NCI-H1930 (cell line): ENCODE measurements around the gene PRR15L.
"Not testable (repeated sequence)": the region's sequence is repeated elsewhere in the genome, so short reads cannot be mapped to it uniquely, and the experiment has no call there.

Source experiments
- DNase-seq, 2 experiments: peaks; one replicate each; lab custom pipeline; 2025; lab: John Stamatoyannopoulos, UW

Gene PRR15L

DNA sequence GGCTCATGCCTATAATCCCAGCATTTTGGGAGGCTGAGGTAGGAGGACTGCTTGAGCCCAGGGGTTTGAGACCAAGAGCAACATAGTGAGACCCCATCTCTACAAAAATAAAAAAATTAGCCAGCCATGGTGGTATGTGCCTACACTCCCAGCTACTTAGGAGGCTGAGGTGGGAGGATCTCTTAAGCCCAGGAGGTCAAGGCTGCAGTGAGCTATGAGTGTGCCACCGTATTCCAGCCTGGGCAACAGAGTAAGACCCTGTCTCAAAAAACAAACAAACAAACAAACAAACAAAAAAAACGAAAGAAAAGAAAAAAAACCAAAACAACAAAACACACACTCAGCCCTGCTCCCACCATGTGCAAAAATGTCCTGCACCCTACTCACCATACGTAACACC is 22.2 kb downstream of the PRR15L start:
- not testable (repeated sequence) for DNase-seq

DNA sequence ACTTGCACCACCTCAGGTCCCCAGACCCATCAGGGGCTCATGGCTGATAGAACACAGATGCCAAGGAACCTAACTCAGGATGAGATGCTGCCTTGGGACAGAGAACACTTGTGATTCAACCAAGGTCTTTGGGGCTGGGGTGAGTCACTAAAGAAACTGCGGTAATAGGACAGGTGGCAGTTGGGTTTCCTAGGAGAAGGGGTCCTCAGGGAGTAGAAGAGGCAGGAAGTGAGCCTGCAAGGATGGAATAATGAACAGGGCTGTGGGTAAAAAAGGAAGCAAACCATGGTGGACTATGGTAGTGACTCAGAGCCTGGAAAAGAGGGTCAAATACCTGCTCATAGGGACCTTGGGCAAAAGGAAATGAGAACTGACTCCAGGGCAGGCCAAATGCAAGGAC is 22.8 kb downstream of the PRR15L start:
- DNase-seq, result no peak

DNA sequence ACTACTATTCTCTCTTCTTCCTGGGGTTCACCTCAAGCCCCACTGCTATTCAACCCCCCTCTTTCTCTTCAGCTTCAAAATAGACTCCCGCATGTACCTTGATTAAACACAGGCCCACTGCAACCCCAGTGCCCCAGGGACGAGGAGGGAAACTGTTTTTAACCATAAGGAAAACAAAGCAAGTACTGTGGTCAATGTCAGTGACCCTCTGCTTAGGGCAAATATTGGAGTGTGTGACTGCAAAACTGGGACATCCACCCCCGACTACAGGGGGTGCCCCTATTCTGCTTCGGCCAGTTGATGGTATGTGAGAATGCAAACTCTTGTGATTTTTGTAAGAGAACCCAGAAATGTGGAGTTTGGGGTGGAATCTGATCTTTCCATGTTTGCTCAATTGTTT is 25.8 kb downstream of the PRR15L start:
- no peak for DNase-seq

DNA sequence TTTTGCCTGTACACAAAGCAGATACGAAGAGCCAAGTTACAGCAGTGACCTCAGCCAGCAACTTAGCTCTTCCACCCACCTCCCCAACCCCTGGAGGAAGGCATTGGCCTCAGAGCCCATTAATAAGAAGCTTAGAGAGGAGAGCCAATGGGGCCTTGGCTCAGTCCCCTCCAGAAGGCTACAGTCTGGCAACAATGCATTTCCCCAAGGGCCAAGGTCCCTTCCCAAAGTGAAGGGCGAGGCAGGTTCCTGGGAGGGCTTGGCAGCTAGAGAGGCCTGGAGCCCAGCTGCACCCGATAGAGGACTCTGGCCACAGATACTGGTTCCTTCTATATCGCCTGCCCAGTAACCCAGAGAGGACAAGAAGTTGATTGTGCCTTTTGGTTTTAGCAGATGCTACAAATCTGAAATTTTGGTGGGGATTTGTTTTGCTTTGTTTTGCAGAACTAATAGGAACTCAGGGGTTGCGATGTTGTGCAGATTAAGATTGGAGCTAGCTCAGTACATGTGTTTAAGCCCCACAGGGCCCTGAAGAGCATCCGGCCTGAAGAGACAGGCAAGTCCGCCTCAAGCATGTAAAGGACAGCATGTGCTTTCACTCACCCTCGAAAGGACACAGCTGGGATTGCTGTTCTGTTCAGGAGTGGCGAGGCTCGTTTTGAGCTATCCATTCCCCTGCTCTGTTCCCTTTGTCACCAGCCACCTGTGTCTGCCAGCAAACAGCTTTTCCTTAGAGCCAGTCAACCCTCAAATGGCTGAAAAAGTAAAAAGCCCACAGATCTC is 28.3 kb downstream of the PRR15L start:
- no peak for DNase-seq

DNA sequence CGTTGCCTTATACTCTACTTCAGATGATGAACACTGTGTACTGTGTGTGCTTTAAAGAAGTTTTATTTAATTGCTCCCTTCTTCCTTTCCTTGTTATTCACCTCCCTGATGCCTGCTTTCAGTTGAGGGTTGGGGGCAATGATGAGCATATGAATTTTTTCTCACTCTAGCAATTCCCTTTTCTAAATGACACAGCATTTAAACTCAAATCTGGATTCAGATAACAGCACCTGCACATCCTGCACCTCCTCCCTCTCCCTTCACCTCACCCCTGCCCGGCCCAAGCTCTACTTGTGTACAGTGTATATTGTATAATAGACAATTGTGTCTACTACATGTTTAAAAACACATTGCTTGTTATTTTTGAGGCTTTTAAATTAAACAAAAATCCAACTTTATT is 29.3 kb downstream of the PRR15L start:
- DNase-seq, result no peak

DNA sequence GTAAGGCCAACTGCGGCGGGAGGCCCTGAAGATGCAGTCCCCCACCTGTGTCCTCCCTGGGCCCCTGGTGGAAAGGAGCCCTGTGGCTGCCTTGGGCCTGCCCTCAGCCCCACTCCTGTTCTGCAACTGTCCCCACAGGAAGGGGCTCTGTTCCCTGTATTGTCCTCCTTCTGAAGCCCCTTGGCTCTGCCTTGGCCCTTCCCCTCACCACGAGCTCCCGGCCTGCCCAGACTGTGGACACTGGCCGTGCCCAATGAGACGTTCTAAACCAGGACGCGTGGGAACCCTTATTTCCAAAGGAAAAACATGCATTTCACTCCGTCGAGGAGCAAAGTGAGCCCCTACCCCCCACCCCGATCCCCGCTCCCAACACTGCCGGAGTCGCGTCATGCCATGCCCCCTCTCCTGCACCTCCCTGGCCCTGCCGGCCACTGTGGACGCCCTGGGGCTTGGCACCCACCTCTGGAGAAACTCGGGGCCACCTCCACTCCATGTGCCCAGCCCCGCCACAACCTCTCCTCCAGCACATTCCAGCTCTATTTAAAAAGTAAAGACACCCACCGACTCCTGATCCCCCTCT is 29.8 kb downstream of the PRR15L start:
- no peak for DNase-seq

DNA sequence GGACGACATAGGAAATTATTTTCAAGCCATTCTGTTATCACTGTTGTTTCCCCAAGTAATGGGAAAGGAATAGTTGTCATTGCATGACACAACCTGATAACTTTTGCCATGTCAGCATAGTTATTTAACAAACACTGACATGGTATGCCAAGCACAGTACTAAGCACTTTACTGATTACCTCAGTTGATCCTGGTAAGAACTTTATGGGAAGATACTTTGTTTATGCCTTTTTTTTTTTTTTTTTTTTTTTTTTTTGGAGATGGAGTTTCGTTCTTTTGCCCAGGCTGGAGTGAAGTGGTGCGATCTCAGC is 32.0 kb downstream of the PRR15L start:
- DNase-seq, result no peak

DNA sequence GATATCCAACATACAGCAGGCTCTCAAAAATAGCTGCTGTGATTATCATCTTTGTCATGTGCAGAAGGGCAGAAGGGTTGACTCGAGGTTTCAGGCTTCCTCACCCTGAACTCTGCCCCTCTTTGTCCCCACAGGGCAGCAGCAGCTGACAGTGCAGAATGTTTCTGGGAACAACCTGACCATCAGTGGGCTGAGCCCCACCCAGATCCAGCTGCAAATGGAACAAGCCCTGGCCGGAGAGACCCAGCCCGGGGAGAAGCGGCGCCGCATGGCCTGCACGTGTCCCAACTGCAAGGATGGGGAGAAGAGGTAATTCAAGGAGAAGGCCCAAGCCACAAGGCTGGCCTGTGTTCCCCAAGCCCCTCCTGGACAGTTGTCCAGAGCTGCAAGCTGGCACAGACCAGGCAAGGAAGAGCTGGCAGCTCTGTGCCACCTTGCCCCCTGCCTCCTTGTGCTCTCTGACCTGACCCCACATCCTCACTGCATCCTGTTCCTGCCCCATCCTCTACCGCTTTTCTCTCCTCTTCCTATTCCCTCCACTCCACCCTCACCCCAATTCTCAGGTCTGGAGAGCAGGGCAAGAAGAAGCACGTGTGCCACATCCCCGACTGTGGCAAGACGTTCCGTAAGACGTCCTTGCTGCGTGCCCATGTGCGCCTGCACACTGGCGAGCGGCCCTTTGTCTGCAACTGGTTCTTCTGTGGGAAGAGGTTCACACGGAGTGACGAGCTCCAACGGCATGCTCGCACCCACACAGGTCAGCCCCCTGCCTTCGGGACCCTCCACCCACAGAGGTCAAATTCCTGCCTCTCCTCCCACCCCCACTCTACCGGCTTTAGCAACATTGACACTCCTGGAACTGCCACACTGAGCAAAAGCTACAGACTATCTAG is 32.7 kb downstream of the PRR15L start:
- DNase-seq, result no peak

DNA sequence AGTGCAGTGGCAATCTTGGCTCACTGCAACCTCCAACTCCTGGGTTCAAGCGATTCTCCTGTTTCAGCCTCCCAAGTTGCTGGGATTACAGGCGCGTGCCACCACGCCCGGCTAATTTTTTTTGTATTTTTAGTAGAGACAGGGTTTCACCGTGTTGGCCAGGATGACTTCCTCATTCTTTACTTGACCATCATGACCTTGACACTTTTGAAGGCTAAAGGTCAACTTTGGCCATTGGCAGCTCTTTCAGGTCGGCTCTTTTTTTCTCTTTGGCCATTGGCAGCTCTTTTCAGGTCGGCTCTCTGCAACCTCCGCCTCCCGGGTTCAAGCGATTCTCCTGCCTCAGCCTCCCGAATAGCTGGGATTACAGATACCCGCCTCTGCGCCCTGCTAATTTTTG is 37.8 kb downstream of the PRR15L start:
- DNase-seq, result not testable (repeated sequence)

DNA sequence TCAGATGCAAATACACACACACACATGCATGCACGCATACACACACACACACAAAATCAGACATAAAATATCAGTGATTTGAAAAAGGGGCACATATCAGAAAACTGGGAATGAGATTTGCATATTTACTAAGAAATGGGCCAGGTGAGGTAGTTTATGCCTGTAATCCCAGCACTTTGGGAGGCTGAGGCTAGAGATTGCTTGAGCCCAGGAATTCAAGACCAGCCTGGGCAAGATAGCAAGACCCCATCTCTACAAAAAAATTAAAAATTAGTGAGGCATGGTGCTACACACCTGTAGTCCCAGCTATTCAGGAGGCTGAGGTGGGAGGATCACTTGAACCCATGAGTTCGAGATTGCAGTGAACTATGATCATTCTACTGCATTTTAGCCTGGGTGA is 38.7 kb downstream of the PRR15L start:
- no peak for DNase-seq

DNA sequence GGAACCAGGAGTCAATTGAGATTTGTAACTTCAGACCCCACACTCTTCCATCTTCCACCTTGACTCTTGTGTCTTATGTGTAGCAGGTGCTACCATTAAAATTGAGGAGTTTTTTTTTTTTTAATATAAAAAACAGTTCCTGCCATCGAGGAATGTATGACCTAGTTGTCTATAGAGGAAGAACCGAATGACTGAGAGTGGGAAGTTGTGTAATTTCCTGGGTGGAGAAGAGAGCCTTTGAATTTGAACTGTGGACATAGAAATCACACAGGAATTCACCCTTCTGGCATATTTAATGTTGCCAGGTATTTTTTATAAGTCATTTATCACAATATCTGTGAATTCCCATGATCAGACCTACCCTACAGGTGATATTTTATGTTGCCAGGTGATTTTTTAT is 39.7 kb downstream of the PRR15L start:
- DNase-seq, result no peak

DNA sequence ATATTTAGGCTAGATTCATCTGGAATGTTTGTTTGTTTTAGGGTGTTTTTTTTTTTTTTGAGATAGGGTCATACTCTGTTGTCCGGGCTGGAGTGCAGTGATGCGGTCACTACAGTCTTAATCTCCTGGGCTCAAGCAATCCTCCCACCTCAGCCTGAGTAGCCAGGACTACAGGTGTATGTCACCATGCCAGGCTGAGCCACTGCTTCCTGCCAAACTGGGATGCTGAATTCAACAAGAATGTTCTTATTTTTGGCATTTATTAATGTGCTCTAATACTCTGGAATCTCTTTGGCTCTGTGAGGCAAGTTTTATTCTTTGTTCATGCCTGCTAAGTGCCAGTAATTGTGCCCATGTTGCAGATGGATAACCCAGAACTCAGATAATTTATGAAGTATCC is 40.1 kb downstream of the PRR15L start:
- DNase-seq, result no peak

DNA sequence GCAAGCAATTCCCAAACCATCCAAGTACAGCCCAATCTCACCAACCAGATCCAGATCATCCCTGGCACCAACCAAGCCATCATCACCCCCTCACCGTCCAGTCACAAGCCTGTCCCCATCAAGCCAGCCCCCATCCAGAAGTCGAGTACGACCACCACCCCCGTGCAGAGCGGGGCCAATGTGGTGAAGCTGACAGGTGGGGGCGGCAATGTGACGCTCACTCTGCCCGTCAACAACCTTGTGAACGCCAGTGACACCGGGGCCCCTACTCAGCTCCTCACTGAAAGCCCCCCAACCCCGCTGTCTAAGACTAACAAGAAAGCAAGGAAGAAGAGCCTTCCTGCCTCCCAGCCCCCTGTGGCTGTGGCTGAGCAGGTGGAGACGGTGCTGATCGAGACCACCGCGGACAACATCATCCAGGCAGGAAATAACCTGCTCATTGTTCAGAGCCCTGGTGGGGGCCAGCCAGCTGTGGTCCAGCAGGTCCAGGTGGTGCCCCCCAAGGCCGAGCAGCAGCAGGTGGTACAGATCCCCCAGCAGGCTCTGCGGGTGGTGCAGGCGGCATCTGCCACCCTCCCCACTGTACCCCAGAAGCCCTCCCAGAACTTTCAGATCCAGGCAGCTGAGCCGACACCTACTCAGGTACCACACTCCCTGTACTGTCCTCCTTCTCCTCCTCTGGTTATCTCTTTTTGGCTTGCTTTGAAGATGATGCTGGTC is 41.0 kb downstream of the PRR15L start:
- DNase-seq, result no peak

DNA sequence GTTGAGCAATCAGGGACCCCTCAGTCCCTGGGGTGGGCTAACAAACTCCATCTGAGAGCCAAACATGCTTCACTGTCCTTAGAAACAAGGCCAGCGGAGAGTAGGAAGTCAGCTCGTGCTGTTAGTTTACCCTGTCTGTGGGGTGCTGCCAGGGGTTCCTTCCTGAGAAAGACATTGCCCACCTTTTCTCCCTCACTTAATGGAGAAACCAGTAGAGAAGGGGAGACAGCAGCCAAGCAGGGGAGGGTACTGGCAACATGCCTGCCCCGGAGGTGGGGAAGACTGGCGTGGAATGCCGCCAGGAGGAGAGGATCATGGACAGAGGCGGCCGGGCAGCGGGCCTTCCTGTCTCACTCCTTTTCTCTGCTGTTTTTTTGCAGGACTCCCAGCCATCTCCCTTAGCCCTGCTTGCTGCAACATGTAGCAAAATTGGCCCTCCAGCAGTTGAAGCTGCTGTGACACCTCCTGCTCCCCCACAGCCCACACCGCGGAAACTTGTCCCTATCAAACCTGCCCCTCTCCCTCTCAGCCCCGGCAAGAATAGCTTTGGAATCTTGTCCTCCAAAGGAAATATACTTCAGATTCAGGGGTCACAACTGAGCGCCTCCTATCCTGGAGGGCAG is 41.8 kb downstream of the PRR15L start:
- no peak for DNase-seq

DNA sequence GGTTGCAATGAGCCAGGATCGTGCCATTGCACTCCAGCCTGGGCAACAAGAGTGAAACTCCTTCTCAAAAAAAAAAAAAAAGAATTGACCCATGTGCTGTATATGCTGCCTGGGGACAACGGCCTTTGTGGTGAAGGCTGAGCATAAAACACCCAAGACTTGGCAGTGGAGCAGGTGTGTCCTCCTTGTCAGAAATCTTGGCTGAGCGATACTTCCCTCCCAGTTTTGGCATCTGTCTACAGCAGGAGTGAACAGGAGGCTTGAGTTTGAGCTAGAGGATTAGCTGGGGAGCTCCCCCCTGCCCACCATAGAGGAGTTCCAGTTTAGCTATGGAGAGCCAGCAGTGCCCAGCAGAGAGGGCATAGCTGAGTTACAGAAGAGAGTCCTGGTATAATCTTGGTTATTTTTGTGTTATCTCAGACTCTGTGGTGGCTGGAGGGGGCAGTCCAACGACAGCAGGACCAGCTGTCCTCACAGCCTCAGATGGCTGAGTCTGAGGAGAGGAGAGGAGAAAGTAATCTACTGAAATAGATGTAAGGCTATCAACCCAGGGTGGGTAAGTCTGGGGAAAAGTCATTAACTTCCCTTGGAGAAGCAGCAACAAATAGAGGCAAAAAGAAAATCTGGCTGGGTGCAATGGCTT is 43.3 kb downstream of the PRR15L start:
- DNase-seq, result no peak

DNA sequence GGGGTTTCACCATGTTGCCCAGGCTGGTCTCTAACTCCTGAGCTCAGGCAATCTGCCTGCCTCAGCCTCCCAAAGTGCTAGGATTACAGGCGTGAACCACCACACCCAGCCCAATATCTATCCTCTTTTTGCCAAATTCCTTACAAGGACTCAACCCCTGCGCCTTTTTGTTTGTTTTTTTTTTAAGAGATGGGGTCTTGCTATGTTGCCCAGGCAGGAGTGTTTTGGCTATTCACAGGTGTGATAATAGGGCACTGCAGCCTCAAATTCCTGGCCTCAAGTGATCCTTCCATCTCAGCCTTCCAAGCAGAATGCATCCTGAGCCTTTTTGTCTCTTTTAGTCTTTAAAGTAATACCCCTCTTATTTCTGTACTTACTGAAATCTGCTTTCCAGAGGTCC is 44.6 kb downstream of the PRR15L start:
- DNase-seq, result no peak

DNA sequence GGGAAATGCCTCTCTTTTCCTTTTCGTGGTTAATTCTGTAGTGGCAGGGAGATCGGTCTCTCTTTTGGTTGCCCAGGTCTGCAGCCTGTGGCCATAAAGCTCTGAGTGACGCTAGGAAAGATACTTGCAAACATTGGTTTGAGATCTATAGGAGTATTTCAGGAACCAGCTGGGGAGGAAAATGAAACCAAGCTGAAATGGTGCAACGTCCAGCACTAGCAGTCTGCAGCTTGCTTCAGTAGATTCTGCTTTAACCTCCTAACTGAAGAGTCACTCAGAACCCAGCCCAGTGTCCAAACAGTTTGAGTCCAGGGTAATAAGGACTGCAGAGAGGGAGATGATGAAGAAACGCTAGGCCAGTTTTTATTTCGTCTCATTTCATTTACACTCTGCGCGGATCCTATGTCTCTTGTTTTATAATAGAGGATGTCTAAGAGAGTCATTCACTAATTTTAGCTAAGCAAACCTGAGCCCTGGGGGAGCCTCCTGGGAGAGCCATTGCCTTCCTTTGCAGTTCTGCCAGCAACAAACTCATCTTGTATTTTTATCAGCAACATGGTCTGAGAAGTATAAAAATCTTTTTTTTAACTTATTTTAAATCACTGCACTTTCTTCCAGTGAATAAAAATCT is 49.6 kb downstream of the PRR15L start:
- DNase-seq, result no peak

DNA sequence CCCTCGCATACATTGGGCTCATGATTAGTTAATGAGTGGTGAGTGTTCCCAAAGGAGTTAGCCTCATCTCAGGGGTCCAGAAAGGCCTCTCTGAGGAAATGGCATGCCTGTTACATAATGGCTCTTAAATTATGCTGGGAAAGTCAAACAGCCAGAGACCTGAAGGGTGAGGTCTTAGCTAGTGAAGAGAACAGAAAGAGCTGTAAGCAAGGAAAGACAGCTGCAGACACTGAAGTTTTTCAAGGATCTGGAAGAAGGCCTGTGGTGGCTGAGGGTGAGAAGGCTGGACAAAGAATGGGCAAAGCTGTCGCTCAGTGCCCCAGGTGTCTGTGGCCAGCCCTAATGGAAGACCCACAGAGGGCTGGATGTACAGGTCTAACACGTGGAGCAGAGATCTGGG is 51.2 kb downstream of the PRR15L start:
- no peak for DNase-seq

DNA sequence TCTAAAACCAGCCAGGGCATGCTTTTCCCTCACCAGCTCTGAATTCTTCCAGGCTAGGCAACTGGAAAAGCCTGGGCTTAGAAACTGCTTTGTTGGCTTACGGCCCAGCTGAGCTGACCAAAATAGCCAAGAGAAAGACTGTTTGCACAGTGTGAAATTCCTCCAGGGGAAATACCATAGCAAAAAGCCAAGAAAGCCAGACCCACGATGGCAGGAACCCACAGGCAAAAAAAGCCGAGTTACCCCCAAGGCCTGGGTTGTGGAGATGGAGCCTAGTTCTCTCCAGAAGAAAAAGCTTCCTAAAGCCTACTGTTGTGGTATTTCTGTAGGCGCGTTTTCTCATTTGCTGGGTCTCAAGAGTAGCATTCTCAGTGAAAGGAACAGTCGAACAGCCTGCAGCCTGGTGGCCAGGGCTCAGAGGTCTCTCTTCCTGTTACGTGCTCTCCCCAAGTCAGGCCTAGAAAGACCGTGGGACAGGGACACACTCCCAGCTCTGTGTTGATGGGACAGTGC is 52.4 kb downstream of the PRR15L start:
- no peak for DNase-seq

DNA sequence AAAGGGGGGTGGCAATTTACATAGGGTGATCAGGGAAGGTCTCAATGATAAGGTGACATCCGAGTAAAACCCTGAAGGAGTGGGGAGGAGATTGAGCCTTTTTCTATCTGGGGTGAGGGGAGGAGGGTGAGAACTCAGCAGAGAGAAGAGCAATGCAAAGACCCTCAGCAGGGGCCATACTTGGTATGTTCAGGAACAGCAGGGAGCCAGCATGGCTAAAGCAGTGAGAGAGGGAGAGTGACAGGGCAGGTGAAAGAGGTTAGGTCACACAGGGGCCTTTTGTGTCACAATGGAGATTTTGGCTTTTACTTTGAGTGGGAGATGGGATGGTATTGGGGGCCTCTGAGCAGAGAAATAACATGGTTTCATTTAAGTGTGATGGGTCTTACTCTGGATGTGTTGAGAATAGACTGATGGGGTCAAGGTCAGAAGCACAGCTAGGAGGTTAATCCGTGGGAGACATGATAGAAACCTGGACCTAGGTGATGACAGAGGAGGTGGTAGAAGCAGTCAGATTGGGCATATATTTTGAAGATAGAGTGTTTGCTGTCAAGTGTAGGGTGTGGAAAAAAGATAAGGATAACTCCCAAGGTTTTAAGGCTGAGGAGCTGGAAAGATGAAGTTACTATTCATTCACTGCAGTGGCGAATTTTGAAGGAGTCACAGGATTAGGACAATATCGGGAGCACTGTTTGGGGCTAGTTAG is 55.5 kb downstream of the PRR15L start:
- DNase-seq, result no peak
